Lower lobe of right lung (tissue), 2 donors: ENCODE results near the gene ATXN1. TPM values are rescaled to one million over a fixed set of nuclear protein-coding genes. Genes with fewer than 3 reads are reported as not detected.

Experiments used
- ATAC-seq, 2 donors: fragments of 200-7000 bp; cut with Tn5 transposase; one replicate each; pipeline ENCODE4 v1.9.1; 2020 to 2022; ENCODE audit warnings: mild to moderate bottlenecking in 2 of 2, moderate library complexity in 2 of 2
- DNase-seq: peaks from one replicate; pipeline ENCODE4 v3.0.0-alpha.2; 2020
- H3K27ac ChIP-seq: fragments of 200-600 bp; one replicate; pipeline ENCODE4 v1.8.0; 2022
- H3K27me3 ChIP-seq: fragments of 200-600 bp; one replicate; pipeline ENCODE4 v1.8.0; 2022; ENCODE audit warnings: low read depth
- H3K36me3 ChIP-seq: fragments of 200-600 bp; one replicate; pipeline ENCODE4 v1.8.0; 2022; ENCODE audit warnings: mild to moderate bottlenecking
- H3K4me1 ChIP-seq: fragments of 200-600 bp; one replicate; pipeline ENCODE4 v1.8.0; 2022
- H3K4me3 ChIP-seq: fragments of 200-600 bp; one replicate; pipeline ENCODE4 v1.8.0; 2022; ENCODE audit warnings: mild to moderate bottlenecking
- H3K9me3 ChIP-seq: fragments of 200-600 bp; one replicate; pipeline ENCODE4 v1.8.0; 2022
- CTCF ChIP-seq: fragments of 200-600 bp; IDR thresholded peaks from one replicate; pipeline ENCODE4 v1.8.0; 2022; ENCODE audit warnings: antibody characterized with exemption, mild to moderate bottlenecking
- intact Hi-C: fragments of 100-400 bp; cut with DNase I; formaldehyde crosslinking; loops from one replicate; pipeline ENCODE4 v1.11.0; 2022
- total RNA-seq: library from RNA; stranded (reverse); fragmentation: NEBNext Ultra II Directional; extraction: Animal tissue kit (Norgen Biotek cat#: 25700); gene quantifications from one replicate; pipeline ENCODE4 v1.2.1, GENCODE V29; 2021
- donor health status: DM: no; HTN: yes; CAD: no; lungs with severe emphysema.

The ATXN1 gene
- total RNA-seq, 1 donor from 2014 or later, result 75.9 TPM

GRCh38 chr6:16318538-16318937 is 442.7 kb downstream of the ATXN1 start:
- no peak overlapping the region for H3K4me3 ChIP-seq
- peaks cover 7% of the 10 kb centered on the region for H3K36me3 ChIP-seq
- H3K27ac ChIP-seq, result no peak overlapping the region
- no peaks in the 10 kb centered on the region for H3K27me3 ChIP-seq
- intact Hi-C loops, result no loop called here
- peaks cover 53% of the 10 kb centered on the region for H3K4me1 ChIP-seq
- ATAC-seq (no peak), DNase-seq (no peak)
- TF ChIP-seq CTCF, result no peak
- H3K9me3 ChIP-seq, result no peaks in the 10 kb centered on the region

GRCh38 chr6:16316741-16317251 is 444.5 kb downstream of the ATXN1 start:
- peaks cover 37% of the 10 kb centered on the region for H3K4me1 ChIP-seq
- no peak overlapping the region for H3K27ac ChIP-seq
- no peaks in the 10 kb centered on the region for H3K27me3 ChIP-seq
- H3K36me3 ChIP-seq, result peaks cover 9% of the 10 kb centered on the region
- no peak overlapping the region for H3K4me3 ChIP-seq
- peak; percentile 78 for TF ChIP-seq CTCF
- DNase-seq (no peak), ATAC-seq (no peak)
- H3K9me3 ChIP-seq, result no peaks in the 10 kb centered on the region
- intact Hi-C loops, result no loop called here

GRCh38 chr6:16314296-16314695 is 447.0 kb downstream of the ATXN1 start:
- no peaks in the 10 kb centered on the region for H3K9me3 ChIP-seq
- TF ChIP-seq CTCF, result no peak
- no peak overlapping the region for H3K27ac ChIP-seq
- no peak for DNase-seq
- H3K27me3 ChIP-seq, result no peaks in the 10 kb centered on the region
- ATAC-seq, result no peak
- intact Hi-C loops, result no loop called here
- peaks cover 12% of the 10 kb centered on the region for H3K4me1 ChIP-seq
- H3K36me3 ChIP-seq, result peaks cover 5% of the 10 kb centered on the region
- no peak overlapping the region for H3K4me3 ChIP-seq

- ATAC-seq, result no peak
- Histone ChIP-seq H3K4me3 (no peak overlapping the region), H3K4me1 (peaks cover 6% of the 10 kb centered on the region), H3K36me3 (peaks cover 5% of the 10 kb centered on the region), H3K27ac (no peak overlapping the region), H3K9me3 (no peaks in the 10 kb centered on the region), H3K27me3 (no peaks in the 10 kb centered on the region)
- no peak for TF ChIP-seq CTCF
- no peak for DNase-seq
- intact Hi-C loops, result no loop called here
Measured at GRCh38 chr6:16313732-16314131, 447.5 kb downstream of the ATXN1 start.

- TF ChIP-seq CTCF, result no peak
- ATAC-seq, result no peak
- intact Hi-C loops, result no loop called here
- Histone ChIP-seq H3K27me3 (no peaks in the 10 kb centered on the region), H3K9me3 (no peaks in the 10 kb centered on the region), H3K36me3 (peaks cover 9% of the 10 kb centered on the region), H3K27ac (no peak overlapping the region), H3K4me1 (no peaks in the 10 kb centered on the region), H3K4me3 (no peak overlapping the region)
- no peak for DNase-seq
Measured at GRCh38 chr6:16311763-16312162, 449.5 kb downstream of the ATXN1 start.

GRCh38 chr6:16306334-16306733 is 454.9 kb downstream of the ATXN1 start:
- intact Hi-C loops, result no loop called here
- Histone ChIP-seq H3K4me1 (no peaks in the 10 kb centered on the region), H3K27me3 (no peaks in the 10 kb centered on the region), H3K27ac (no peak overlapping the region), H3K4me3 (no peak overlapping the region), H3K9me3 (no peaks in the 10 kb centered on the region), H3K36me3 (peaks cover 21% of the 10 kb centered on the region)
- DNase-seq (no peak), ATAC-seq (no peak)
- TF ChIP-seq CTCF, result no peak
